Lower leg skin (tissue), 3 donors: ENCODE results near the gene BIK.
"Not testable (repeated sequence)": the region's sequence is repeated elsewhere in the genome, so short reads cannot be mapped to it uniquely, and the experiment has no call there.

ENCODE experiments used
- CTCF ChIP-seq, 3 donors: fragments of 450-650 bp; IDR thresholded peaks; one replicate each; pipeline ENCODE4 v1.5.1; 2016; ENCODE audit warnings: antibody characterized with exemption in 3 of 3, mild to moderate bottlenecking in 3 of 3, moderate library complexity in 2 of 3
- POLR2A ChIP-seq, 2 donors: fragments of 450-650 bp; IDR thresholded peaks; one replicate each; pipeline ENCODE4 v1.6.1; 2016 to 2017; ENCODE audit warnings: antibody characterized with exemption in 2 of 2, mild to moderate bottlenecking in 1 of 2, moderate library complexity in 1 of 2

DNA sequence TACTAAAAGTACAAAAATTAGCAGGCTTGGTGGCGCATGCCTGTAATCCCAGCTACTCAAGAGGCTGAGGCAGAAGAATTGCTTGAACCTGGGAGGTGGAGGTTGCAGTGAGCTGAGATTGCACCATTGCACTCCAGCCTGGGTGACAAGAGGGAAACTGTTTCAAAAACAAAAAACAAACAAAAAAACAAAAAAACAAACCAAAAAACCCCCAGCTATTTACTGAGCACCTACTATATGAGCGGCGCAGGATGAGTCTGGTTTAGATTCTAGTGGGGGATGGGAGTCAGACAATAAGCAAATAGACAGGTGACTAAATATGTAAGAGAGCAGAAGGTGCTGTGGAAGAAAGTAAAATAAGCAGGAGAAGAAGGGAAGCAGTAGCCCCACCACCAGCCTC lies 5.6 kb upstream of the BIK start:
- not testable (repeated sequence) for TF ChIP-seq CTCF, POLR2A (IDR thresholded peaks at IDR 0.05)
